Glomerular visceral epithelial cell (primary cell): ENCODE results near the gene ARMH1.
"Not testable (repeated sequence)": the region's sequence is repeated elsewhere in the genome, so short reads cannot be mapped to it uniquely, and the experiment has no call there.

Experiments
- DNase-seq: peaks from one replicate; pipeline ENCODE4 v3.0.0-alpha.2; 2016; ENCODE audit errors: extremely low spot score

ARMH1 gene

GRCh38 chr1:44644806-44645205 lies 29.7 kb upstream of the ARMH1 start:
- no peak for DNase-seq

GRCh38 chr1:44645476-44646244 lies 28.9 kb upstream of the ARMH1 start:
- DNase-seq = no peak

- DNase-seq = no peak
These were observed 28.0 kb upstream of the ARMH1 start for GRCh38 chr1:44646261-44647110.

- DNase-seq = no peak
These were observed 26.6 kb upstream of the ARMH1 start for GRCh38 chr1:44647896-44648295.

- no peak for DNase-seq
These were observed 25.8 kb upstream of the ARMH1 start for GRCh38 chr1:44648529-44649250.

GRCh38 chr1:44649788-44650158 lies 24.7 kb upstream of the ARMH1 start:
- no peak for DNase-seq

- no peak for DNase-seq
These were observed 24.2 kb upstream of the ARMH1 start for GRCh38 chr1:44650159-44650831.

- no peak for DNase-seq
These were observed 23.4 kb upstream of the ARMH1 start for GRCh38 chr1:44651069-44651468.

- peak; percentile 75 for DNase-seq
These were observed 21.9 kb upstream of the ARMH1 start for GRCh38 chr1:44652445-44653106.

GRCh38 chr1:44653107-44653964 lies 21.2 kb upstream of the ARMH1 start:
- DNase-seq = no peak

GRCh38 chr1:44654621-44655187 lies 19.8 kb upstream of the ARMH1 start:
- no peak for DNase-seq

GRCh38 chr1:44655609-44656008 lies 18.9 kb upstream of the ARMH1 start:
- peak; percentile 27 for DNase-seq

GRCh38 chr1:44659566-44659965 lies 14.9 kb upstream of the ARMH1 start:
- no peak for DNase-seq

- DNase-seq = no peak
These were observed 14.3 kb upstream of the ARMH1 start for GRCh38 chr1:44660176-44660575.

- DNase-seq = no peak
These were observed 12.5 kb upstream of the ARMH1 start for GRCh38 chr1:44661781-44662682.

- DNase-seq = no peak
These were observed 11.9 kb upstream of the ARMH1 start for GRCh38 chr1:44662683-44663030.

- DNase-seq = no peak
These were observed 11.1 kb upstream of the ARMH1 start for GRCh38 chr1:44663417-44663816.

GRCh38 chr1:44664730-44665370 lies 9.7 kb upstream of the ARMH1 start:
- DNase-seq = no peak

GRCh38 chr1:44666719-44667118 lies 7.8 kb upstream of the ARMH1 start:
- DNase-seq = not testable (repeated sequence)
